ENCODE measurements around the gene GPX1. TPM values are rescaled to one million over a fixed set of nuclear protein-coding genes. Genes with fewer than 3 reads are reported as not detected.
"Not testable (repeated sequence)": the region's sequence is repeated elsewhere in the genome, so short reads cannot be mapped to it uniquely, and the experiment has no call there.

Gene GPX1
- total RNA-seq, 1 experiment from 2014 or later = 589 TPM

DNA sequence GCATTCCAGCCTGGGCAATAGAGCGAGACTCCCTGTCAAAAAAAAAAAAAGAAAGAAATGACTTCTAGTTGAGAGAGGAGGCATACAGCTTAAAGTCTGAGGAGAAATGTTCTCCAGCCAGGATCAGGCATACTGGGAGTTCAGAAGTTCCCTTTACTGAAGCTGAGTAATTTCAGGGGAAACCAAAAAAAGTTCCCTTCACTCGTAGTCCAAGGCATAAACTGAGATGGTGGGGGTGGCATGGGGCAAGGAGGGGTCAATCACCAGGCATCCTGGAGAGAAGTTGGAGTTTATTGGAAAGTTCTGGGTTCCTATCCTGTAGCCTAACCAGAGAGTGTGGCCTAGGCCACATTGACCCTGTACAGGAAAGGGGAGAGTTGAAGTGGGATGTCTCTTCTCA is 5.9 kb downstream of the GPX1 start:
- peak overlapping the region; percentile 45 for H3K4me3 Mint-ChIP-seq (ENCODE audit: unreplicated experiment)
- intact Hi-C loops (cut with micrococcal nuclease) = no loop called here
- H3K36me3 Mint-ChIP-seq (ENCODE audit: insufficient read depth, unreplicated experiment) = peaks cover 47% of the 10 kb centered on the region

GRCh38 chr3:49351521-49352011 is 6.6 kb downstream of the GPX1 start:
- peaks cover 40% of the 10 kb centered on the region for H3K4me1 Mint-ChIP-seq (ENCODE audit: insufficient read depth, unreplicated experiment)

More for the DNA sequence above, 5.9 kb downstream of the GPX1 start:
- H3K9me3 Mint-ChIP-seq (ENCODE audit: unreplicated experiment) = no peaks in the 10 kb centered on the region
- ChIA-PET CTCF (interaction anchor here (0.7 to 3.0 kb wide), 2 partner anchors 9 to 13 kb away, joined by 5 to 12 read pairs; partner anchors contain the start of gene USP4), POLR2A (interaction anchor here (0.8 to 4.1 kb wide), 17 partner anchors 9 to 345 kb away, joined by 3 to 42 read pairs (median 5); partner anchors contain the start of genes DAG1, DALRD3, IMPDH2 and NDUFAF3)
- H3K4me1 Mint-ChIP-seq (ENCODE audit: insufficient read depth, unreplicated experiment) = peaks cover 35% of the 10 kb centered on the region
- TF ChIP-seq, protein P1, sequence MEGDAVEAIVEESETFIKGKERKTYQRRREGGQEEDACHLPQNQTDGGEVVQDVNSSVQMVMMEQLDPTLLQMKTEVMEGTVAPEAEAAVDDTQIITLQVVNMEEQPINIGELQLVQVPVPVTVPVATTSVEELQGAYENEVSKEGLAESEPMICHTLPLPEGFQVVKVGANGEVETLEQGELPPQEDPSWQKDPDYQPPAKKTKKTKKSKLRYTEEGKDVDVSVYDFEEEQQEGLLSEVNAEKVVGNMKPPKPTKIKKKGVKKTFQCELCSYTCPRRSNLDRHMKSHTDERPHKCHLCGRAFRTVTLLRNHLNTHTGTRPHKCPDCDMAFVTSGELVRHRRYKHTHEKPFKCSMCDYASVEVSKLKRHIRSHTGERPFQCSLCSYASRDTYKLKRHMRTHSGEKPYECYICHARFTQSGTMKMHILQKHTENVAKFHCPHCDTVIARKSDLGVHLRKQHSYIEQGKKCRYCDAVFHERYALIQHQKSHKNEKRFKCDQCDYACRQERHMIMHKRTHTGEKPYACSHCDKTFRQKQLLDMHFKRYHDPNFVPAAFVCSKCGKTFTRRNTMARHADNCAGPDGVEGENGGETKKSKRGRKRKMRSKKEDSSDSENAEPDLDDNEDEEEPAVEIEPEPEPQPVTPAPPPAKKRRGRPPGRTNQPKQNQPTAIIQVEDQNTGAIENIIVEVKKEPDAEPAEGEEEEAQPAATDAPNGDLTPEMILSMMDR (IDR thresholded peaks at IDR 0.05; ENCODE audit: unreplicated experiment) = no peak
- H3K27ac Mint-ChIP-seq (ENCODE audit: low read depth, unreplicated experiment) = peak overlapping the region; percentile 82
- no peak for DNase-seq (ENCODE audit: unreplicated experiment)
- no peaks in the 10 kb centered on the region for H3K27me3 Mint-ChIP-seq (ENCODE audit: insufficient read depth, unreplicated experiment)
- BruUV-seq (replicated peaks) = no TSS peak

GRCh38 chr3:49349348-49350114 is 8.6 kb downstream of the GPX1 start:
- peaks cover 43% of the 10 kb centered on the region for H3K4me1 Mint-ChIP-seq (ENCODE audit: insufficient read depth, unreplicated experiment)
- H3K4me3 Mint-ChIP-seq (ENCODE audit: unreplicated experiment) = no peak overlapping the region
- TF ChIP-seq, protein P1 (IDR thresholded peaks at IDR 0.05; ENCODE audit: unreplicated experiment) = no peak
- no peaks in the 10 kb centered on the region for H3K27me3 Mint-ChIP-seq (ENCODE audit: insufficient read depth, unreplicated experiment)
- peaks cover 20% of the 10 kb centered on the region for H3K36me3 Mint-ChIP-seq (ENCODE audit: insufficient read depth, unreplicated experiment)
- no TSS peak for BruUV-seq (replicated peaks)
- CTCF ChIA-PET = interaction anchor here (0.6 to 2.8 kb wide), 2 partner anchors 8 to 100 kb away, joined by 4 to 10 read pairs; no protein-coding TSS in a partner anchor
- intact Hi-C loops (cut with micrococcal nuclease) = no loop called here
- DNase-seq (ENCODE audit: unreplicated experiment) = no peak
- POLR2A ChIA-PET = interaction anchor here (1.0 to 3.5 kb wide), 4 partner anchors 8 to 120 kb away, joined by 3 to 42 read pairs (median 4); partner anchors contain the start of genes DAG1 and USP4
- H3K27ac Mint-ChIP-seq (ENCODE audit: low read depth, unreplicated experiment) = no peak overlapping the region
- H3K9me3 Mint-ChIP-seq (ENCODE audit: unreplicated experiment) = no peaks in the 10 kb centered on the region

More at GRCh38 chr3:49351521-49352011, 6.6 kb downstream of the GPX1 start:
- TF ChIP-seq, protein P1 (IDR thresholded peaks at IDR 0.05; ENCODE audit: unreplicated experiment) = no peak
- Mint-ChIP-seq H3K36me3 (ENCODE audit: insufficient read depth, unreplicated experiment) (peaks cover 40% of the 10 kb centered on the region), H3K27ac (ENCODE audit: low read depth, unreplicated experiment) (peak overlapping the region; percentile 82), H3K4me3 (ENCODE audit: unreplicated experiment) (peak overlapping the region; percentile 45), H3K27me3 (ENCODE audit: insufficient read depth, unreplicated experiment) (no peaks in the 10 kb centered on the region), H3K9me3 (ENCODE audit: unreplicated experiment) (no peaks in the 10 kb centered on the region)
- peak; percentile 76 for DNase-seq (ENCODE audit: unreplicated experiment)
- CTCF ChIA-PET = interaction anchor here (0.6 to 3.0 kb wide), 5 partner anchors 8 to 332 kb away, joined by 3 to 12 read pairs (median 3); partner anchors contain the start of gene USP4
- BruUV-seq (replicated peaks) = no TSS peak
- POLR2A ChIA-PET = interaction anchor here (0.7 to 4.1 kb wide), 26 partner anchors 8 to 911 kb away, joined by 3 to 42 read pairs (median 4); partner anchors contain the start of genes DAG1, DALRD3, IMPDH2 and LAMB2
- intact Hi-C loops (cut with micrococcal nuclease) = no loop called here

- H3K9me3 Mint-ChIP-seq (ENCODE audit: unreplicated experiment); DNase-seq (ENCODE audit: unreplicated experiment); BruUV-seq (replicated peaks); H3K4me3 Mint-ChIP-seq (ENCODE audit: unreplicated experiment); H3K36me3 Mint-ChIP-seq (ENCODE audit: insufficient read depth, unreplicated experiment); H3K27ac Mint-ChIP-seq (ENCODE audit: low read depth, unreplicated experiment); H3K27me3 Mint-ChIP-seq (ENCODE audit: insufficient read depth, unreplicated experiment); intact Hi-C loops (cut with micrococcal nuclease): not testable (repeated sequence)
- CTCF ChIA-PET = interaction anchor here (0.6 to 2.8 kb wide), 2 partner anchors 22 to 101 kb away, joined by 3 to 10 read pairs; no protein-coding TSS in a partner anchor
- H3K4me1 Mint-ChIP-seq (ENCODE audit: insufficient read depth, unreplicated experiment) = peaks cover 43% of the 10 kb centered on the region
- POLR2A ChIA-PET = interaction anchor here (0.7 to 1.6 kb wide), 7 partner anchors 9 to 327 kb away, joined by 3 to 9 read pairs (median 3); partner anchors contain the start of genes DAG1, RHOA and TCTA
These were observed 9.8 kb downstream of the GPX1 start for GRCh38 chr3:49348361-49348760.
